Right ventricle myocardium superior (tissue), 1 donor: ENCODE measurements around the gene AATF. TPM values are rescaled to one million over a fixed set of nuclear protein-coding genes. Genes with fewer than 3 reads are reported as not detected.

Experiments
- ATAC-seq: fragments of 200-7000 bp; cut with Tn5 transposase; one replicate; pipeline ENCODE4 v1.9.1; 2020; ENCODE audit warnings: mild to moderate bottlenecking; ENCODE audit not compliant: poor library complexity
- DNase-seq: peaks from one replicate; pipeline ENCODE4 v3.0.0-alpha.2; 2020
- intact Hi-C: fragments of 100-400 bp; cut with DNase I; formaldehyde crosslinking; loops from one replicate; pipeline ENCODE4 v1.11.2; 2022
- microRNA-seq: library from miRNA; unstranded; fragments of <30 nt; microRNA quantifications from one replicate; pipeline ENCODE4 v1.2.0, GENCODE V29; 2020
- total RNA-seq: library from RNA; stranded (reverse); fragmentation: NEBNext Ultra II Directional; extraction: Animal tissue kit (Norgen Biotek cat#: 25700); gene quantifications from one replicate; pipeline ENCODE4 v1.2.1, GENCODE V29; 2021
- donor health status: DM: no; HTN: yes; CAD: no; lungs with severe emphysema.

Gene AATF
- total RNA-seq, 1 donor from 2014 or later: 26.9 TPM

- ATAC-seq (no peak), DNase-seq (no peak)
- intact Hi-C loops: no loop called here
Observed at GRCh38 chr17:37087683-37088082, 138.9 kb downstream of the AATF start.

GRCh38 chr17:37088459-37088858 is 139.7 kb downstream of the AATF start:
- DNase-seq: no peak
- intact Hi-C loops: no loop called here
- ATAC-seq: no peak

GRCh38 chr17:37088913-37089312 is 140.2 kb downstream of the AATF start:
- DNase-seq: no peak
- intact Hi-C loops: no loop called here
- no peak for ATAC-seq

GRCh38 chr17:37089956-37090355 is 141.2 kb downstream of the AATF start:
- peak; percentile 31 for ATAC-seq

GRCh38 chr17:37090941-37091340 is 142.2 kb downstream of the AATF start:
- DNase-seq: no peak
- intact Hi-C loops: no loop called here
- no peak for ATAC-seq

More at GRCh38 chr17:37089956-37090355, 141.2 kb downstream of the AATF start:
- intact Hi-C loops: no loop called here
- DNase-seq: no peak

GRCh38 chr17:37092071-37092470 is 143.3 kb downstream of the AATF start:
- intact Hi-C loops: no loop called here
- ATAC-seq (no peak), DNase-seq (no peak)

- no peak for DNase-seq
- intact Hi-C loops: no loop called here
- no peak for ATAC-seq
Observed at GRCh38 chr17:37092701-37093100, 143.9 kb downstream of the AATF start.

GRCh38 chr17:37094391-37094790 is 145.6 kb downstream of the AATF start:
- DNase-seq (no peak), ATAC-seq (no peak)
- intact Hi-C loops: no loop called here

- intact Hi-C loops: no loop called here
- ATAC-seq (no peak), DNase-seq (no peak)
Observed at GRCh38 chr17:37096071-37096470, 147.3 kb downstream of the AATF start.

GRCh38 chr17:37097154-37097553 is 148.4 kb downstream of the AATF start:
- ATAC-seq (no peak), DNase-seq (no peak)
- intact Hi-C loops: no loop called here

- ATAC-seq (no peak), DNase-seq (no peak)
- intact Hi-C loops: no loop called here
Observed at GRCh38 chr17:37098152-37098551, 149.4 kb downstream of the AATF start.

- DNase-seq (no peak), ATAC-seq (no peak)
Observed at GRCh38 chr17:37098910-37099664, 150.3 kb downstream of the AATF start.

GRCh38 chr17:37100231-37100630 is 151.5 kb downstream of the AATF start:
- ATAC-seq: no peak
- DNase-seq: no peak
- intact Hi-C loops: no loop called here

More at GRCh38 chr17:37098910-37099664, 150.3 kb downstream of the AATF start:
- intact Hi-C loops: no loop called here

- ATAC-seq (no peak), DNase-seq (no peak)
- intact Hi-C loops: no loop called here
Observed at GRCh38 chr17:37101306-37101705, 152.6 kb downstream of the AATF start.

- intact Hi-C loops: no loop called here
- DNase-seq: no peak
- ATAC-seq: no peak
Observed at GRCh38 chr17:37103231-37103630, 154.5 kb downstream of the AATF start.

- intact Hi-C loops: no loop called here
- DNase-seq: no peak
Observed at GRCh38 chr17:37106049-37106448, 157.3 kb downstream of the AATF start.

More at GRCh38 chr17:37106049-37106448, 157.3 kb downstream of the AATF start:
- ATAC-seq: no peak

Small RNA genes within 50 kb of the gene (microRNA-seq; reads per million reads assigned to microRNA genes)
- not detected for gene MIR2909

Other genes with a start within 250 kb of the AATF start
- gene LHX1, start 11.5 kb upstream of the AATF start, total RNA-seq: not detected